Large intestine (tissue), 3 donors: ENCODE data around the gene UGT1A7. TPM values are rescaled to one million over a fixed set of nuclear protein-coding genes. Genes with fewer than 3 reads are reported as not detected.

Experiments
- DNase-seq, 2 donors: peaks; one replicate each; pipeline versions ENCODE4 v3.0.0 to v3.0.0-alpha.2; 2013
- H3K27ac ChIP-seq: one replicate; pipeline ENCODE4 v1.5.1; 2013; ENCODE audit warnings: low read length
- H3K27me3 ChIP-seq: 2 replicates; pipeline ENCODE4 v1.6.1; 2013; ENCODE audit warnings: low read length; ENCODE audit not compliant: control insufficient read depth, insufficient read depth
- H3K36me3 ChIP-seq: 2 replicates; pipeline ENCODE4 v1.6.1; 2013; ENCODE audit warnings: low read length; ENCODE audit not compliant: control insufficient read depth, insufficient read depth
- H3K4me1 ChIP-seq: one replicate; pipeline ENCODE4 v1.6.1; 2013; ENCODE audit warnings: low read length; ENCODE audit not compliant: control insufficient read depth, insufficient read depth
- H3K4me3 ChIP-seq: one replicate; pipeline ENCODE4 v1.5.1; 2013; ENCODE audit warnings: low read length
- H3K9me3 ChIP-seq: one replicate; pipeline ENCODE4 v1.6.1; 2013; ENCODE audit warnings: mild to moderate bottlenecking, low read depth, low read length, moderate library complexity; ENCODE audit not compliant: control insufficient read depth
- WGBS: methylation state at CpG from one replicate; pipeline ENCODE4 v1.1.5; 2013; ENCODE audit warnings: low lambda C conversion rate; ENCODE audit not compliant: insufficient coverage; 5-methylcytosine and 5-hydroxymethylcytosine counted together
- polyA plus RNA-seq: library from polyadenylated mRNA; unstranded; fragments of 120-200 nt; gene quantifications from one replicate; pipeline ENCODE4 v1.2.1, GENCODE V29; 2013

Gene UGT1A7
- polyA plus RNA-seq, 1 donor: not detected

DNA sequence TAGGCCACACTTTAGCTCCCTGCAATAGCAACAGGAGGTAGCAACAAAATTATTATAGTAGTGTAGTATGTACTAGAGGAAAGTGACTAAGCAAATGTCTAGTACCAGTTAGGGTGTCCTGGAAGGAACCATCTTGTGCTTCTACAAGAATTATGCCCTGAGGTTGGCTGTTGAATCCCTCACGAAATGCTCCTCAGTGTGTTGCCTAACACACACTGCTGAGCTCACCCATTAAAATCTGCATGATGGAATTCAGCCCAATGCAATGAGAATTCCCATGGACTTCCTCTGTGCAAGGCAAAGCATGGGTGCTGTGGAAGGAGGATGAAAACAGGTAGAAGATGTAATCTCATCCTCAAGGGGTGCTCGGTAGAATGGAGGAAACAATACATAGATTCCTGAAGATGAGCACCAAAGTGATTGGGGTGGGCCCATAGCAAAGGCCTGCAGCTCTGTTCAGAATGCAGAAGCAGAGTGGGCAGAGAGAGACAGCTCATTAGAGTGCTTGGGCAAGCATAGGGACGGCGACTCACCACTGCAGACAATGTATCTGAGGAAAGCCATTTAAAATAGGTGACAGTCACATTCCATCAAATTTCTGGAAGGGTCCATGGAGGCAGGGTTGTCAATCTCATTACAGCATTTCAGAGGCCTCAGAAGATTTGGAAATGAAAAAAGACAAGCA is 1.2 kb upstream of the UGT1A7 start:
- no CpG with 5 or more reads among the region's 4 CpGs for WGBS
- no peak overlapping the region for H3K27ac ChIP-seq

DNA sequence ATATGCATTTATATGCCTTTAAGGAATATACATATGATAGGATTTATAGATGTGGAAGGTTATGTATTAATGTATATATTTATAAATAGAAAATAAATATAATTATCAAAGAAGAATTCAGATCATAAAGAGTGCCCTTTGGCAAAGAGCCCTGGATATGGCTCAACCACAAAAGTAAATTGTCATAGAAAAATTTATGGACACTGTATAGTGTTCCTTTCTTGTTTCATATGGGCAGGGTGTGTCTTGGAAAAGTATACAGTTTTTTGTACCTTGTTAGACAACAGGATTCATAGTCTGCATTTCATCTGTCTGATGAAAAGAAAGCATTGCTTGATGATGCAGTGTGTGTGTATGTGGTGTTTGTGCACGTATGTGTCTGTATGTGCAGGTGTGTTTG is 2.9 kb downstream of the UGT1A7 start:
- DNase-seq: no peak
- Histone ChIP-seq H3K27me3 (no peaks in the 10 kb centered on the region), H3K27ac (no peak overlapping the region), H3K4me1 (no peaks in the 10 kb centered on the region), H3K36me3 (no peaks in the 10 kb centered on the region), H3K9me3 (no peaks in the 10 kb centered on the region), H3K4me3 (no peak overlapping the region)
- no CpG with 5 or more reads among the region's 1 CpG for WGBS

More for the DNA sequence above, 1.2 kb upstream of the UGT1A7 start:
- no peak for DNase-seq
- H3K4me1 ChIP-seq: no peaks in the 10 kb centered on the region
- H3K27me3 ChIP-seq: no peaks in the 10 kb centered on the region
- H3K36me3 ChIP-seq: no peaks in the 10 kb centered on the region
- H3K9me3 ChIP-seq: no peaks in the 10 kb centered on the region
- H3K4me3 ChIP-seq: no peak overlapping the region

- no peaks in the 10 kb centered on the region for H3K9me3 ChIP-seq
- no peak overlapping the region for H3K4me3 ChIP-seq
- DNase-seq: no peak
- H3K27me3 ChIP-seq: no peaks in the 10 kb centered on the region
- H3K36me3 ChIP-seq: no peaks in the 10 kb centered on the region
- H3K27ac ChIP-seq: no peak overlapping the region
- no peaks in the 10 kb centered on the region for H3K4me1 ChIP-seq
- WGBS: no CpG with 5 or more reads among the region's 5 CpGs
These were observed 5.2 kb downstream of the UGT1A7 start for GRCh38 chr2:233686928-233687327.

- Histone ChIP-seq H3K27ac (no peak overlapping the region), H3K27me3 (no peaks in the 10 kb centered on the region), H3K36me3 (no peaks in the 10 kb centered on the region), H3K4me1 (no peaks in the 10 kb centered on the region), H3K4me3 (no peak overlapping the region), H3K9me3 (no peaks in the 10 kb centered on the region)
- 85% methylated on average over 4 of the region's 5 CpGs for WGBS
- DNase-seq: no peak
These were observed 6.6 kb downstream of the UGT1A7 start for GRCh38 chr2:233688341-233688740.

DNA sequence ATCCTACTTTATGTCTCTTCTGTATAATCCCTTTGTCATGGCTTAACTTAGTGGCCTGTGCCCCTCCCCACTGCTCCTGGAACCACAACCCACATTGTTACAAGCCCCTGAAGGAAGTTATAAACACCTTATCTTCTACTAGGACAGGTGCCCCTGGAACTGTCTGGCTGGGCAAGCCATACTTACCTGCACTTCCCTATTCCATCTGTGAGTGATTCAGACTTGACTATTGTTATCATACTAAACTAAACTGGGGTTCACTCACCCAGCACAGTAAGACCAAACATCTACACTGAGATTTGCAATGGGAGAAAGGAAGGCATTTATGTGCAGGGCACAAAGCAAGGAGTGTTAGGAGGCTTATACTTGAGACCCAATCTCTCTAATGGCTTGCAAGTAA is 7.3 kb downstream of the UGT1A7 start:
- no peaks in the 10 kb centered on the region for H3K4me1 ChIP-seq
- H3K27me3 ChIP-seq: no peaks in the 10 kb centered on the region
- H3K27ac ChIP-seq: no peak overlapping the region
- H3K4me3 ChIP-seq: no peak overlapping the region
- H3K36me3 ChIP-seq: no peaks in the 10 kb centered on the region
- H3K9me3 ChIP-seq: no peaks in the 10 kb centered on the region
- DNase-seq: no peak

DNA sequence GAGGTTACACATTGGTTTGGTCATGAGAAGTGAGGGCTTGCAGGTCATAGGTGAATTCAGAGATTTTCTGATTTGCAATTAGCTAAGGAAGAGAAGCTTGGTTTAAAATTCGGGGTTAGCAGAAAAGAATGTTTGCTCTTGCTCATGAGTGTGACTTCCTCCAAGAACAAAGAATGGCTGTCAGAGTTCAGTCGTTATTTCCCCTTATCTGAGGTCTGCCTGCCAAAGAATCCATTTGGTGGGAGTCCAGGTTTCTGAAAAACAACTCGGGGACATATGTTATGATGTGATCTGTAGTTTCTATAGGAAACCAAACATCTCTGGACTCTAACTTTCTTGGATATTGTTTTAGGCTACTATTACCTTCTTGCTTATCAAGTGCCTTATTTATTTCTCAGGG is 7.8 kb downstream of the UGT1A7 start:
- no peak for DNase-seq
- Histone ChIP-seq H3K27ac (no peak overlapping the region), H3K27me3 (no peaks in the 10 kb centered on the region), H3K4me1 (no peaks in the 10 kb centered on the region), H3K4me3 (no peak overlapping the region), H3K9me3 (no peaks in the 10 kb centered on the region), H3K36me3 (no peaks in the 10 kb centered on the region)
- no CpG with 5 or more reads among the region's 3 CpGs for WGBS

GRCh38 chr2:233690444-233690843 is 8.7 kb downstream of the UGT1A7 start:
- Histone ChIP-seq H3K36me3 (no peaks in the 10 kb centered on the region), H3K4me1 (no peaks in the 10 kb centered on the region), H3K9me3 (no peaks in the 10 kb centered on the region), H3K4me3 (no peak overlapping the region), H3K27me3 (no peaks in the 10 kb centered on the region), H3K27ac (no peak overlapping the region)
- no peak for DNase-seq
- no CpG with 5 or more reads among the region's 4 CpGs for WGBS

DNA sequence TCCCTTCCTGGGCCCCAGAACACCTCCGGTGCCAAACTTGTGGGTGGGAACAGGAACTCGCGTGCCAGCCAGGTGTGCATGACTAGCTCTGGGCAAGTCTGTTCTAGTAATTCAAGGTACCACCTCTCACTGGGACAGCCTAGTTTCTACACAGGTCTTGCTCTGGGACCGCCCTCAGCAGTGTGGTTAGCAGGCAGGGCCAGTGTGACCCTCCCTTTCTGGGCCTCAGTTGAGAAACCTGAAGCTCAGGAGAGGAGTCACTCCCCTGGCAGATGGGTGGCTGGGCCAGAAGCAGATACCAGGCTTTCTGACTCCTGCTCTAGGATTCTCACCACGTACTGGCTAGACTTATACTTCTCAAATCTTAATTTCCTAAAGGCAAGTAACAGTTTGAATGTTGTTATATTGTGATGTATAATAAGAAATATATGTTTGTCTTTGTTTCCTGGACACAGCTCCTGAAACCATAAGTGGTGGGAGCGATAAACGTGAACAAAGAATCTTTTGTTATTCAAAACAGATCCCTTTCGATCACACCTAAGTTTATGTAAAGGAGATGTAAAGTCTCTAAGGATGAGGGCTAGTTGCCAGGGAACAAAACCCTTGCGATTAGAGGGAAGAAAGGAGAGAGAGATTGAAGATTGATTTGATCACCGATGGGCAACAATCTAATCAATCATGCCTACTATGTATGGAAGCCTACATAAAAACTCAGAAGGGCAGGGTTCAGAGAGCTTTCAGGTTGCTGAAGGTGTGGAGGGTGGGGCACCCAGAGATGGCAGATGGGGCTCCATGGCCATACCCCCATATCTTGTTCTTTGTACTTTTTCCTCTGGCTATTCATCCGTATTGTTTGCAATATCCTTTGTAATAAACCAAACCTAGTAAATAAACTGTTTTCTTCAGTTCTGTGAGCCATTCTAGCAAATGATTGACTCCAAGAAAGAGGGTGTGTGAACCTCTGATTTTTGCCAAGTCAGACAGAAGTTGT is 10.0 kb downstream of the UGT1A7 start:
- Histone ChIP-seq H3K36me3 (no peaks in the 10 kb centered on the region), H3K4me1 (no peaks in the 10 kb centered on the region), H3K4me3 (no peak overlapping the region), H3K27me3 (no peaks in the 10 kb centered on the region), H3K27ac (no peak overlapping the region), H3K9me3 (no peaks in the 10 kb centered on the region)
- 83% methylated on average over 2 of the region's 11 CpGs for WGBS
- DNase-seq: no peak

- Histone ChIP-seq H3K4me3 (no peak within 1 kb of the TSS), H3K9me3 (no peaks in the 10 kb centered on the region), H3K27me3 (no peaks in the 10 kb centered on the region), H3K36me3 (no peaks in the 10 kb centered on the region), H3K27ac (no peak within 1 kb of the TSS), H3K4me1 (no peaks in the 10 kb centered on the region)
- WGBS: 20% methylated on average over 1 of the region's 4 CpGs
- DNase-seq: no peak
These were observed 10.9 kb downstream of the UGT1A7 start, which contains the start of gene UGT1A6 for GRCh38 chr2:233692648-233693047. Gene UGT1A6 (plus strand): TSS chr2:233692890. CDS start chr2:233693005, 115 bp downstream.

DNA sequence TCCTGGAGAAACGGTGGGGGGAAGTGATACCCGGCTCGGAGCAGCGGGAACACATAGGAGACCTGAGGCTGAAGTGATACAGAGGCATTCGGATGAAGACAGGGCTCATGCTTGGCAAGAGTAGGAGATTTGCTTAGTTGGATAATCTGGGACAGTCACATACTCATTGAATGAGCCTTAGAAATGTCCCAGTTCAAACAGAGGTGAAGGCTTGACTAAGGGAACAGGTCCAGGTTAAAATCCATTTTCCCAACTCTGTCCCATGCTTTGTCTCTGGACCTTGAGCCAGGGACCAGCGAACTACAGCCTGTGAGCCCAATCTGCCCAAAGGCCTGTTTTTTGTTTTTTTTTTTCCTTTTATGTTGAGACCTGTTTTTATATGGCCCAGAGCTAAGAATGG is 12.3 kb downstream of the UGT1A7 start:
- Histone ChIP-seq H3K27me3 (no peaks in the 10 kb centered on the region), H3K4me1 (no peaks in the 10 kb centered on the region), H3K27ac (no peak overlapping the region), H3K36me3 (no peaks in the 10 kb centered on the region), H3K4me3 (no peak overlapping the region), H3K9me3 (no peaks in the 10 kb centered on the region)
- no peak for DNase-seq
- WGBS: no CpG with 5 or more reads among the region's 6 CpGs
